Measurements from ENCODE around the gene EPAS1.

The EPAS1 gene

DNA sequence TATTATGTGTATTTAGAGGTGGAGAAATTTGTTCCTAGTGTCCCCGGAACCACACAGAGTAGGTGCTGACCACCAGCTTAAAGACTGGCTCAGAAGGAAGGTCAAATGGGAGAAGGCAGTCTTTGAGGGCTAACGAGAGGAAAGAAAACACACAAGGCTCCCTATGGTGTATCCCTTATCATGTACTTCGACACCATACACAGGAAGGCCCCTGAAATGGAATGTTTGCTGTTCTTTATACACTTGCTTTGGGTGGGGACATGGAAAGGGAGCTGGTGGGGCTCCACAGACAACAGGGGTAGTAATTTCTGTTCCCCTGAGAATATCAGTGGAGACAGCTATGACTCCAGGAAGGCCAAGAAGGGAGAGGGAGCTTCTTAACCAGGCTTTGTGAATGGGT, 6.0 kb downstream of the EPAS1 start:
- DNase-seq: no peak

DNA sequence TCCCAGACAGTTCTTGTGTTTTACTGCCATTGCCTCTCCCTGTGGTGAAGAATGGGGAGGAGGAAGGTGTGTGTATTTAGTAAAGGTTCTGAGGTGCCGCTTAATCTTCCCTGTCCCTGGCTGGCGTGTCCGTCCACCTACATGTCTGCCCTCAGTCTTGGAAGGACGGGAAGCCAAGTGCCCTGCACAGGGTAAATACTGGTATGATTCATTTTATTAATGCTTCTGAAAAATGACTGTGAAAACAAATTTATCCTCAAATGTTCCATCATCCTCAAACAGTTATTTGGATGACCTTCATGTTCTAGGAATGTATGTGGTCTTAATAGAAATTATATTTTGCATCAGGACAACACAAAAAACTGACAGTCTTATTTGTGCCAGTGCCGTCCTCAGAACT, 6.6 kb downstream of the EPAS1 start:
- DNase-seq: no peak

DNA sequence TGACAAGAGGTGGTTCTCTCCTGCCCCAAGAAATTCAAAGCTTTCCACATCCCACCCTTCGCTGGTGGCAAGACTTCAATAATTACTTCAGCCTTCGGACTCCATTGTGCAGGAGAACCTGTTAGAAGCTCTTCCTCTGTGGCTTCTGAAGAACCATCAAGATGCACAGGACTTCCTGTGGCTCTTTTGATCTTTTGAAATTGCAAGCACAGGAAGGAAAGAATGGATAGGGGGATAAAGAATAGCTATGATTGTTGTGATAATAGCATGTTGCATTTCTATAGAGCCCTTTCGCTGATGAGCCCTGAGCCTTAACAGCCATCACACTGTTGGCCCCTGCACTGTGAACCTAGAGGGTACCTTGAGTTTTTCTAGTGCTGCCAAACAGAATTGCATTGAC, 7.4 kb downstream of the EPAS1 start:
- DNase-seq: peak; percentile 49

DNA sequence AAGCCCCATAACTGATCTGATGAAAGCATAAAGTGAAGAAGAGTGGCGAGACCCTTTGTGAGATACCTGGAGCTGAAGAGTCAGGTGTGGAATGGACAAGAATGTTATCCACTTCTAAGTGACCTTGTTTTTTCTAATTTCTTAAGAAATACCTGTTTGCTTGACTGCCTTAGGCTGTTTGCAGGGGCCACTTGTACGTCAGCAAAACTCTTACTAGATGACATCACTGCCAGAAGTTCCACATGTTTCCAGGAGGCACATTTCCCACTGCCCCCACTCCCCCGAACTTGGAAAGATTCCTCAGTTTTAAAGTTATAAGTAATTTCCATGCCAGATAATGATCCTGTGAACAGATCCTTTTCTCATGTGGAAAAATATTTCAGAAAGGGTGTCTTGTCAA, 8.0 kb downstream of the EPAS1 start:
- DNase-seq: no peak

DNA sequence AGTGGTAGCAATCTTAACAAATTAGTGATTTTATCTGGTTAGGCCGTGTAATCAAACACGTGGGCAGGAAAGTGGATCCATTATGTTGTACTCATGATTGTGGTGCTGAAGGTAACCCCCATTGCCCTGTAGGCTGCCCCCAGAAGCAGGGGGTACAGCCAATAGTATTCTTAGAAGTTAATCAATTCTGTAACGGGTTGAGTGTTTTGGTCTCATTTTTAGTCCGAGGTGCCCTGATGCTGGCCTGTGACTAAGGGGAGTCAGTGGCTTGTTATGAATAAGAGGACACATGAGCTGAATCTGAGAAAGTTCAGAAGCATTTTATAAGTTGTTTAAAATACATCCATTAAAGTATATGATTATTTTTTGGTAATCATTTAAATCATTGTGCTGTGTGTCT, 8.6 kb downstream of the EPAS1 start:
- no peak for DNase-seq

DNA sequence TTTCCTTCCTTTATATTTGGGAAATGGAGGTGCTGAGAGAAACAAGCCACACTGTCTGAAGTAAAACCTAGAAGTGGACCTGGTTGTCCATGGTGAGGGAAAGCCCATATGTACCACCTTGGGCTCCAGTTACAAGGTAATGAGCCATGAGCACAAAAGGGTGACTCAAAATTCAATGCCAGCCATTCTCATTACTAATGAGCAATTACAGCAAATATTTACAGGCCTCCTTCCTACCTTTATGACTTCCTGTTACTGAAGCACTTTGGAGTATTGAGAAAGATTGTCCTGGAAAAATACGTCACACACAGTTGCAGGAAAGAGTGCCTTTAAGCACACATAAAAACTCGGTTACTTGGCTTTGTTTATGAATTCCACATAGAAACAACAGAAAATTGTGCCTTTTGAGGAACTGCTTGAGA, 9.1 kb downstream of the EPAS1 start:
- DNase-seq: no peak

DNA sequence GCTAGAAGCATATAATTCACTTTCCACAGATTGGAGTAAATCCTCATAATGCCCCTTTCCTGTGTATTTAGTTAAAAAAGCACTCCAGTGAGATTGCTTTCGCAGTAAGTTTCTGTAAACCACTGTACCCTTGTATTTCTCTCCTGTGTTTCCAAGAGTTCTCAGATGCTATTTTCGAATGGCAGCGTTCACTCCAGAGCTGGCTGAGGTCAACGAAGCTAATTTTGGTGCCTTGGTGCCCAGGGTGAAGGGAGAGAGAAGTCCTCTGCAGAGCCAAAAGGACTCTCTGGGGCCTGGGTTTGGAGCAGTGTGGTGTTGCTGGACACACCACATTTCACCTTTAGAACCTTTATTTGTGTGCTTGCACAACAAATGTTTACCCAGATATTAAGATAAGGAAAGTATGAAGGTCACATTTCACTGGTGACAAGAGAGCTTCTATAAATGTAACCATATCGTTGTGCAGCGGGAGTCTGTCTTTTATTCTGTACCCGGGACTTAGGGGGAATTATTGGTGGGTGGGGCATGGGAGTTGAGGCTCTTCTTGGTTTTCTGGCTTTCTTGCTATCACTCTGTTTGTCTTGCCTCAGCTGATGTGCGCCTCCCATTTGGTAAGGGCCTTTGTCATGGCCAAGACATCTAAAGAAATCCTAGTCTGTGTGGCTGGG, 9.9 kb downstream of the EPAS1 start:
- DNase-seq: no peak

DNA sequence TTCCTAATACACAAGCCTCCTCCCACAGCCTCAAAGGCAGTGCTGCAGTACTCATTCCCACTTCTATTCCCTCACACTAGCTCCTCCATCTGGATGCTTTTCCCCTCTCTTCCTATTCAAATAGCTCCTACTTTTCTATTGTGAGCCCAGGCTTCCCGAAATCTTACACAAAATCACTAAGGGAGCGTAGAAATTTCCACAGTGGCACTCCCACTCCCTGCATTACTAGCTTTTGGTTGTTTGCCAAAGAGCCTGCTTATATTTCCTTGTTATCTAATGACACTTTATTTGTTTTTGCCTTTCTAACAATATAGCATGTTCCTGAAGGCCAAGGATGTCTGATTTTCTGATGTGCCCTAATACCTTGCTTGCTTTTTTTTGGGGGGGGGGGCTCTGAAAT, 10.9 kb downstream of the EPAS1 start:
- no peak for DNase-seq

DNA sequence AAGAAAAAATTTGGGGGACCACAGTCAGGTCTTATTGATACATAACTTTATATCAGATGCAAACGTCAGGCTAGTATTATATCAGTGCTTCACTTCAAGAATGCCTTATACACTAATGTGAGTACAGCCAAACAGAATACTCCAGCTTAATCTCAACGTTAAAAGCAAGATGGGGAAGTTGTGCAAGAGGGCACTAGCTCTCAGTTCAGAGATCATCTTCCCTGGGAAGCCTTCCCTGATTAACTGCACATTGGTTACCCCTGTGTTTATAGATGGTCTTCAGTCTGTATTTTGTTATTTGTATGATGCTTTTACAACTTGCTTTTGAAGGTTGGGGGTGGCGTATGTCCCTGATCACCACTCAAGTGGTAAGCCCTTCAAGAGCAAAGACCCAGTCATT, 11.4 kb downstream of the EPAS1 start:
- no peak for DNase-seq

DNA sequence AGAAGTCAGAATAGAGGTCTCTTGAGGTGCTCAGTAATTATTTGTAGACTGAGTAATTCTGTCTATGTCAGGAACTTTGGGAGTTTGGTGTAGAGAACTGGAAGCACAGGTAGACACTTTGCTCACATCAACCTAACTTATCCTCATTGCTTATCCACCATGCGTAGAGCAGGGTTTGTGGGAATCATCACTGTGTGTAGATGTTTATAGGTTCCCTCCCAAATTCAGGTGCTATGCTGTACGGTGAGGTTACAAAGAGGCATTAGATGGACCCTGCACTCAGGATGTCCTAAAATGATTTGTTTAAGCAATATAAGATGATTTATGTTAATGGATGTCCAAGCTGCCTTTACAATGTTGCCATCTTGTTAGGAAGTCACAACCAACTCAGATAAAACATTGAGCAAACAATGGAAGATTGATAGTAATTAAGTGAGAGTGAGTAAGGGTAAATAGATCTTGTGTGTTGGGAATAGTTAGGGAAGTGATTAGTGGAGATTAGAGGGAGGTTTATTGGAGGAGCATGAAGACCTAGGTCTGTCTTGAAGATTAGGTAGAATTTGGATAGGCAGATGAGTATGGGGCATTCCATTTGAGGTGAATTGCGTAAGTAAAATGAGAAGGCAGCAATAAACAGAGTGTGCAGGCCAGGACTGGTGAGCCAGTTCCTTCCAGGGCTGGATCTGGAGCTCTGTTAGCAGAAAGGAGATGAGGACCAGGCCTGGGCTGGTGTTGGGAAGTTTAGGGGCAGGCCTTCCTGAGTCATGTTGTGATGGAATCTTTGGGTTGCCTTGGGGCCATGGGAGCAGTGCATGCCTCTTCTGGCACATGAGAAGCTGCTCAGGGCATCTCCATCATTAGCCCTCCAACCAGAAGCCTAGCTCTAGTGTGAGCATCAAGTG, 12.1 kb downstream of the EPAS1 start:
- DNase-seq: no peak

DNA sequence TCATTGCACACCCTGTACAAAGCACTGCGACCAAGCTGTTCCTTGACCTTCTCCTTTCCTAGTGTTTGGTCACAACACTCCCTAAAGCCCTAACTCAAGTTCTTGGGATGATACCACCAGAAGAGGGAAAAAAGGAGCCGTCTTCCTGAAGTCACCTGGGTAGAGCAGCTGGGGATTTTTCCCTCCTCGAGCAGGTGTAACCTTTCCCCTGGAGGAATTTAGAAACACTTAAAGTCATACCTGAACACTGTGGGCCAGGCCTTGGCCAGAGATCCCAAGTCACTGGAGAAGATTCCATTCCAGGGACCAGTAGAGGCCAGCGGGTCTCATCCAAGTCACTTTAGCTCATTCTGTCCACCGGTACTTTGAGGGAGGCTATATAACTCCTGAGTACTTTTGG, 13.2 kb downstream of the EPAS1 start:
- no peak for DNase-seq

DNA sequence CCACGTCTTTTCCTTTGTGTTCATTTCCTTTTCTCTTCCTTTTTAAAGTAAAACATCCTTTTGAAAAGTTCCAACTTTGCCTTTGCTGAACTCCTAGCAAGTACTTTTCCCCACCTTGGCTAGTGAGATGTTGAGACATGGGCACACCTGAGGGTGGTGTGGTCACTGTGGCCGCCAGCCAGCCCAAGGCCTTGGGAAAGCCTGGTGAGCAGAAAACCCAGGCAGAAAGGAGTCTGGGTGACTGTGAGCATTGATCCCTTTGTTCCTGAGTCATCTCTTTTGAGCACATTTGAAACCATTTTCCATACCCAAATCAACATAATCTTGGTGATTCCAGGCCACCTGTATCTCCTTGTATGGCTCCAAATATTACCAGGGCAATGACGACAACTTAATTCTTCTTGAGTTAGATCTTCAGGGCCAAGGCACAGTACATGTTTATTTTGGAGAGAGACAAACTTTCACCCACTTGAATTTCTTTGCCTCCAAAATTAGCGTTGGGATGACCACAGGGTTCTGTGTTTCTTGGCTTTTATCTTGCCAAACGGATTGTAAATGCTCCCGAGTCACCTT, 14.5 kb downstream of the EPAS1 start:
- no peak for DNase-seq

DNA sequence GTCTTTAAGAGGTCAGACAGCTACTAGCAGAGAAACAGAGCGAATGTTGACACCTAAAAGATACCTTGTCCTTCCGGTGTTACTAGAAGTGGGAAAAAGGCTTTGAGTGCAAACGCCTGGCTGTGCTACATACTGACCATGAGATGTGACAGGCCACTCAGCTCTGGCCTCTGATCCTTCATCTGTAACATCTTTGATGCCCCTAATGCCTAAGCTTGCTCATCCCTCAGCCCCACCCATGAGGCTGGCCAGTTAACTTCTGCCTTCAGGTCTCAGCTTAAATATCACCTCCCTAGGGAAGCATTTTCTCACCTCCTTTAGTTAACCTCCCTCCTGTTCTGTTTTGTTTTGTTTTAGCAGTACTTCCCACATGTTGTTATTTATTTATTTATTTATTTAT, 15.9 kb downstream of the EPAS1 start:
- DNase-seq: no peak

DNA sequence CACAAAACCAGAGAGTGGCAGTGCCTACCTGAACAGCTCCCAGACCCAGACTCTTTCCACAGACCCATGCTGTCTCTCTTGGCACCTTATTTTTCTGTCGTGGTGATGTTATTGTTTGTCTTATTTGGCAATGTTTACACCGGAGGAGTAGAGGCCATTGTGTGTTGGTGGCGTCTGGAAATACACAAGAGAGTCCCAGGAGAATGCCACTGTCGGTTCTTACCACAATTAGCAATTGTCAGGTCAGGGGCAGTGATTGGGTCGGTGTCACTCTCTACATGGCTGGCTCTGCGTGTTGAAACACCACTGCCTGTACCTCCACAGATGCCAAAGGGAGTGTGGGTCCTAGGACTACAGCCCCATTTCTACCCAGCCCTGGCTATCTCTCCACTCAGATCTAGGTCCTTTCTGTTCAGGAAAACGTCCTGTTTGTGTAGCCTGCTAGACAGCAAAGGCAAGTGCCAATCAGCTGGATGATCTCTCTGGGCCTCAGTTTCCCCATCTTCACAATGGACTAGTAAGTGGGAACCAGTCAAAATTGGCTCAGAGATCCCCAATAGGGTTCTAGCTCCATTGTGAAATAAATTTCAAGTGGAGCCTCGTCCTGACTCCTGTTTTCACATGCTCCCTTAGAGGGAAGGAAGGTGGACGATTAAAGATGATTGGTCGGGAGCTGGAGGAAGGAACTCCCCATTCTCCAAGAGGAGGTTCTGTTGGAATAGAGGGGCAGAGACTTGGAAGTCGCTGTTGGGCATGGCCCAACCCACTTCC, 17.0 kb downstream of the EPAS1 start:
- DNase-seq: no peak

DNA sequence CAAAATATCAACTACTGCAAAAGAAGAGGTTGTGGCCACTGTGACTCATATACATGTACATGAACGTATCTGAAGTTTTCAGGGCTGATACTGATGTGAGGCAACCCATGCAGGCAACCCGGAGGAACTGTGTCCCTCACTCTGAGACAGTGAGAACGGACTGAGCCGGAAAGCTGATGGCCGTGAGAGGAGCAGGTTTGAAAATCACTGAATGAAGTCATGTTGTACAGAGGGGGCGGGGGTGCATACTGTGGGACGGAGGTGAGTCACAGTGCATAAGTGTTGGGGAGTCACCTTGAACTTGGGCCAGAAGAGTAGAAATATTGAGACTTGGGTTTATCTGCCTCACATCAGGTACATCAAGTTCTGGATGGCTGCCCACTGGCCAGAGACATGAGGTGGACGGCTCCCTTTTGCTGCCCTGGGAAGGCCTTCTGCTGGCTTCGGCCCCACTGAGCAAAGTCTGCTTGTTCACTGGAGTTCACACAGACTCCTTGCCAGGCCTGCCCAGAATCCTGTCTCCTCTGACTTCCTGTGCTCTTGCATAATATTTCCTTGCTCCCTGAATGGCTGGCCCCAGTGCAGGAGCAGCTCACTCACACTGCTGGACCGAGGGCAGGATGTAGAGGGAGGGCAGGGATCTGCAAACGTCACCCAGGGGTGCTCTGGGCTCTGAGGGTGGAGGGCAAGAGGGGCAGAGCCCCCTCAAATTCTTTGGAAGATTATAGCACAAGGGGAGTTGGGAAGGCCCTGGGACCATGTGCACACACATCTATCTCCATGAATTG, 18.1 kb downstream of the EPAS1 start:
- no peak for DNase-seq

DNA sequence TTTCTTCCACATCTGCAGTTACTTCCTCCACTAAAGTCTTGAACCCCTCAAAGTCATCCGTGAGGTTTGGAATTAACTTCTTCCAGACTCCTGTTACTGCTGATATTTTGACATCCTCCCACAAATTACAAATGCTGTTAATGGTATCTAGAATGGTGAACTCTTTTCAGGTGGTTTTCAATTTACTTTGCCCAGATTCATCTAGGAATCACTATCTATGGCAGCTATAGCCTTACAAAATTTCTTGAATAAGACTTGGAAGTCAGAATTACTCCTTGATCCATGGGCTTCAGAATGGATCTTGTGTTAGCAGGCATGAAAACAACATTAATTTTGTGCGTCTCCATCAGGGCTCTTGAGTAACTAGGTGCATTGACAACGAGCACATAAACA, 19.9 kb downstream of the EPAS1 start:
- DNase-seq: no peak

DNA sequence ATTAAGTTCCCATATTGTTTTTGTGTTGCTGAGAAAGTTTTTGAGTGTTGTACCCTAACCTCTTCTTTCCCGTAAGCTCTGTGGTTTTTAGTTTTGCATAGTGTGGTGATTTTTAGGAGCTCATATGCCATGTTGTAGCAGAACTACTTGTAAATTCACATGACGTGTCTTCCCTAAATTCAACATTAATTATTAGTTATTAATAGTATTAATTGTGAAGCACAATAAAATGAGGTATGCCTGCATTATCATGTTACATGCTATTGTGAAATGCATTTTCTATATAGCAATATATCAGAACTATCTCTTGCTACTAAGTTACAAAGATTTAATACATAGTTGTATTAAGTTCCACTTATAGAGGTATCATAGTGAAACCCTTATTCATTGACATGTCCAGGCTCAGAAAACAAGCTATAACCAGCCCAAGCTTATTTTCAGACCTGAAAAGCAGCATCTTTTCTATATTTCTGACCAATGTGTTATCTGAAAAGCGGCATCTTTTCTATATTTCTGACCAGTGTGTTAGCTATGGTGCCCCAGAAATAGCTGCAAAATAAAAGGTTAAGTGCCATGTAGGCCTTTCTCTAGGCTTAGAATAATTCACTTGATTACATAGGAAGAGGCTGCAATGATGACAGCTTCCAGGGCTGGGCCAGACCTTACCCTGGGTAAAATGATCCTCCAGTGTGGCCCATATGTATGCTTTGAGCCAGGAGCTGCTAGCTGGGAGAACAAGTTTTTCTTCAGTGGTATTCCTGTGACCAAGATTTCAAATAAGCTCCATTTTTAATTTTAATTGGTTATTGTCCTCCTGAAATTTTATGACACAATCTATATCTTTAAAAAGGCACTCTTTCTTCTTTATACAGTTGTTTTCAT, 21.6 kb downstream of the EPAS1 start:
- no peak for DNase-seq

DNA sequence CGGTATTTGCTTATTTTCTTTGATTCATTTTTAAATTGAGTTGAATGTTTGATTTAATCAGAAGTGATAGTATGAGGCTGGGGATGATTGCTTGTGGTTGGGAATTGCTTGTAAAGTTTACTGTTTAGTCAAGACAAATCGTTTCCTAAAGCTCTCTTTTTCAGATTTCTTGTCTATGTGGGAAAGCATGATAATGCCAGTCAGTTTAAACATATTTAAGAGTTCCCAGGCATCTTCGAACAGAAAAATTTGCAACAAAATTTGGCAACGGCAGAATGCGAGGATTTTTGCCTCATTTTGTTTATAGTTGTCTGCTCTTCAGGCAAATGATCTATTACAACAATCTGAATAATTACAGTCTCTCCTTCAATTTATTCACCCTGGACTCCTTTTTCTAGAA, 22.5 kb downstream of the EPAS1 start:
- no peak for DNase-seq

DNA sequence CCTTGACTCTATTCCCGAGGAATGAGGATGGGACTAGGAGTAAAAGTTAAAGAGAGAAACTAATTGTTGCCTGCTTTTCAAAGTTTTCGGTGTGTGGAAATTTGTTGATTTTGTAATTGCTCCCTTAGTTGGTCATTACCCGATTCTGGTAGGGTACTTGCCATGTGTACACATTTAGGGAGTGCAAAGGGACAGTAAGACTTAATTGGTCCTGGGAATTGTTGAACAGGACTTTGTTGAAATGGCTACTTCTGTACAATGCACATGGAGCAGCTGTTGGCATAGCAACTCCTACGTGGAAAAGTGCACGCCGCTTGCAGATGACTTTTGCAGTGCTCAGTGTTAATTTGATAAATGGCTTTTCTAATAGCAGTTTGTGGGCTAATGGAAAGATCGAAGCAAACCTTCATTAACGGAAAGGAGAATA, 22.9 kb downstream of the EPAS1 start:
- no peak for DNase-seq

DNA sequence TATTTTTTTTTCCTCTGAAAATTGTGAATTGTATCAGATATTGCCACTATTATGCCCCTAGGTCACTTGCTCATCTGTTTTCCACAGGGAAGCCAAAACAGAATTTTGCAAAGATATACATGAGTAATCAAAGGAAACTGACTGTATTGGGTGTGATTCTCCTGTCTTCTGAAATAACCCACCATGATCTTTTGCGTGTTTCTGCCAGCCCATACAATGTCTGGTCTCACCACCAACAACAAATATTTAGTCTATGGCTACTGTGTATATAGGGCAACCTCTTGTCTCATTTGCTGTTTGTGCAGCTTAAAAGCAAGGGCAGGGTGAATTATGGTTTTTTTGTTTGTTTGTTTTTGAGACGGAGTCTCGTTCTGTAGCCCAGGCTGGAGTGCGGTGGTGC, 26.5 kb downstream of the EPAS1 start:
- DNase-seq: no peak

DNA sequence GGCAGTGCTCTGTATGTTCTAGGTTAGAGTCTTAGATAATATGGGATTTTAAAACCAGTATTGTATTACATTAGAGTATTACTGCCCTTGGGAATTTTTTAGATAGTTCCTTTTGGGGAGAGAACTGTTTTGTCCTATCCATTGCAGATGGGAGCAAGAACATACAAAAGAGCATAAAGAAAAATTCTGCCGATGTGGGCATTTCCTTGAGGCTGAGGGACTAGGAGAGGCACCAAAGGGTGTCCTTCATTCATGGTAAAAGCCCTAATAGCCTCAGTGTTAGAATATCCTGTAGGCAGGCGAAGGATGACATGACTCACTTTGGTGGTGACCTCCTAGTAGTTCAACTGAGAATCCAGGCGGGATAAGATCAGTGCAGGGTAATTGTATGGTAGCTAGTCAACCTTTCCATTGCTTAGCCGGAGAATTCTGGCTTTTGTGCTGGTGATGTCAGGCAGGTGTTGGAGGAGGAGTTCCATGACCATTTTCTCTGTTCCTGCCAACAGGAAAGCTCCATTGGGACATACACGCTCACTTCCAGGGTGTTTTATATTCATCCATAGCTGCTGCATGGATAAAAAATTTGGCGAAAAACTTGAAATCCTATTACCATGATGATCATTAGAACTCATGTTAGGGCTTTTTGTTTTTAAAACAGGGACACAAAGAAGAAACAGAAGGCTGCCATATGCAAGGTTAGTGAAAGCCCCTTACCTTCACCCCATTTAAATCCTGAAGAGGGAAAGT, 28.1 kb downstream of the EPAS1 start:
- DNase-seq: no peak
